Endothelial cell of umbilical vein (primary cell): Measurements from ENCODE around the gene MTCL1.

Experiments used
- CTCF ChIP-seq, 2 donors: IDR thresholded peaks; 1 replicate in 1 of 2; 2 replicates in 1 of 2; pipeline ENCODE4 v1.5.1; 2011; ENCODE audit warnings: low read length in 2 of 2, mild to moderate bottlenecking in 2 of 2, moderate library complexity in 2 of 2, control low read depth in 1 of 2, inconsistent platforms in 1 of 2, low read depth in 1 of 2; ENCODE audit not compliant: insufficient read depth in 1 of 2; ENCODE audit errors: extremely low read depth in 1 of 2
- EZH2 ChIP-seq: IDR thresholded peaks from 2 replicates; pipeline ENCODE4 v1.6.1; 2012; ENCODE audit warnings: borderline replicate concordance, low read depth, mild to moderate bottlenecking, moderate library complexity, low read length, inconsistent platforms; ENCODE audit not compliant: severe bottlenecking
- GATA2 ChIP-seq: IDR thresholded peaks from 2 replicates; pipeline ENCODE4 v1.7.0; 2011; ENCODE audit warnings: low read depth, mild to moderate bottlenecking, moderate library complexity, mixed read lengths, low read length; ENCODE audit not compliant: insufficient read length, insufficient read depth
- MYC ChIP-seq: IDR thresholded peaks from one replicate; pipeline ENCODE4 v1.6.1; 2011; ENCODE audit warnings: mild to moderate bottlenecking, low read depth, low read length

- no peak for TF ChIP-seq EZH2
- no peak for TF ChIP-seq CTCF (IDR thresholded peaks at IDR 0.05; ENCODE audit: extremely low read depth in 1 of 2, insufficient read depth in 1 of 2, low read depth in 1 of 2, low read length in 2 of 2)
- no peak for TF ChIP-seq GATA2
- no peak for TF ChIP-seq MYC
Observed at GRCh38 chr18:8699126-8699525, 6.2 kb upstream of the MTCL1 start.
